HEK293T (cell line): ENCODE measurements around the gene ST3GAL4.

Experiments
- ELF4 ChIP-seq: fragments of 450-650 bp; IDR thresholded peaks from 2 replicates; pipeline ENCODE4 v1.6.1; 2017; ENCODE audit warnings: antibody characterized with exemption
- FOXK2 ChIP-seq: fragments of 450-650 bp; IDR thresholded peaks from 2 replicates; pipeline ENCODE4 v1.6.1; 2016; ENCODE audit warnings: mild to moderate bottlenecking
- FOXM1 ChIP-seq: fragments of 450-650 bp; IDR thresholded peaks from 2 replicates; pipeline ENCODE4 v1.6.1; 2017; ENCODE audit warnings: mild to moderate bottlenecking, borderline replicate concordance
- HDGF ChIP-seq: fragments of 450-650 bp; IDR thresholded peaks from 2 replicates; pipeline ENCODE4 v1.6.1; 2017; ENCODE audit warnings: antibody characterized with exemption, borderline replicate concordance
- L3MBTL2 ChIP-seq: fragments of 450-650 bp; conservative IDR thresholded peaks from 2 replicates; pipeline ENCODE4 v1.6.1; 2016; ENCODE audit warnings: mild to moderate bottlenecking
- PKNOX1 ChIP-seq: fragments of 450-650 bp; IDR thresholded peaks from 2 replicates; pipeline ENCODE4 v1.6.1; 2016
- SP1 ChIP-seq: fragments of 450-650 bp; IDR thresholded peaks from 2 replicates; pipeline ENCODE4 v1.6.1; 2017
- TARDBP ChIP-seq: fragments of 450-650 bp; IDR thresholded peaks from 2 replicates; pipeline ENCODE4 v1.6.1; 2016
- ZNF384 ChIP-seq: fragments of 450-650 bp; IDR thresholded peaks from 2 replicates; pipeline ENCODE4 v1.6.1; 2016

DNA sequence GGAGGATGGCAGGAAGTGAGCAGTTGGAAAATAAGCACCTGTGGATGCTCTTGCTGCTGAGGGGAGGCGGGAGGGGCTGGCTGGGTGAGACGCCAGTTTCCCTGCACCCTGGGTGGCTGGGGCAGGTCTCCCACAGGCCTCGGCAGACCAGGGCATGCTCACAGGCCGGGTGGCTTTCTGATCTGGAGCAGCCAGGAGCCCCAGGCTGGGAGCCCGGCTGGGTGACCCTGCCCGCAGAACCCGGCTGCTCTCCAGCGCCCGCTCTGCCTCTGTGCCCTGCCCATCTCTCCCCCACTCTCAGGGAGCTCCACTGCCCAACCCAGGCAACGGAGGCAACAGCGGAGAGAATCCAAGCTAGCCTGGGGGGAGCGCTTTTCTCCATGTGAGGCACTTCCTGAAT, 27.0 kb upstream of the ST3GAL4 start:
- TF ChIP-seq FOXM1: no peak
- no peak for TF ChIP-seq PKNOX1
- no peak for TF ChIP-seq HDGF
- TF ChIP-seq ZNF384: no peak
- TF ChIP-seq FOXK2: no peak
- no peak for TF ChIP-seq SP1
- no peak for TF ChIP-seq L3MBTL2
- TF ChIP-seq ELF4: no peak
- TF ChIP-seq TARDBP: no peak
